ENCODE results near the gene GALNS. TPM values are rescaled to one million over a fixed set of nuclear protein-coding genes. Genes with fewer than 3 reads are reported as not detected.

Gene GALNS
- total and polyA plus RNA-seq, 2 of the 4 experiments (the other 2 are of a cell fraction) = 7.2 to 32.5 TPM

DNA sequence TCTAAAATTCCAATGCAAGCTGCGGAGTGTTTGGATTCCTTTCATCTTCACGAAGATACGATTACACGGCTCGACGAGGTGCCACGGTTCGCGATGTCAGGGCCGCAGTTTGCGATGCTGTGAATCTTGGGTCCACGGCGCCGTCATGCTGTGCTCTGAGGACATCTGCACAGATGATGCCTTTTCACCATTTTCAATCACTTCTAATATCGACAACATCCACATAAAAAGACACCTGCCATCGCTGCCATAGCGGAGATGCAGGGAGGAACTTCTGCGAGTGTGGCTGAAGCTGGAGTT, 38.2 kb downstream of the GALNS start:
- POLR2A ChIA-PET (ENCODE audit: unreplicated experiment) = no interaction called here
- Histone ChIP-seq H4K20me1 (ENCODE audit: insufficient read depth, low read length) (no peaks in the 10 kb centered on the region), H4K91ac (ENCODE audit: insufficient read depth, low read depth, low read length) (no peak overlapping the region), H4K8ac (ENCODE audit: low read depth in 2 of 2, low read length in 2 of 2) (peak overlapping the region; percentile 57 to 84; a peak in 3 of 4 replicates), H2AK5ac (ENCODE audit: low read depth, low read length) (peak overlapping the region; percentile 1; the same call in 1 of the 2 replicates), H2BK20ac (ENCODE audit: low read depth, low read length) (0 out of 2 replicates have a peak overlapping the region, but pooled peaks have one; percentile 12), H3K79me1 (ENCODE audit: low read depth in 1 of 2, low read length in 2 of 2) (no peaks in the 10 kb centered on the region; a peak in 1 of 4 replicates), H3K9me3 (ENCODE audit: control insufficient read depth, insufficient read depth, low read length) (no peaks in the 10 kb centered on the region), H3K27me3 (ENCODE audit: control insufficient read depth, insufficient read depth, low read length) (no peaks in the 10 kb centered on the region), H3K4me1 (ENCODE audit: control insufficient read depth, insufficient read depth, low read length) (peaks cover 12% of the 10 kb centered on the region), H2AK9ac (replicated peaks; ENCODE audit: low read depth, low read length, poor library complexity) (peak overlapping the region; percentile 88), H2BK5ac (ENCODE audit: low read depth, low read length, poor library complexity, severe bottlenecking) (peak overlapping the region; percentile 4), H4K5ac (ENCODE audit: low read depth, low read length) (peak overlapping the region; percentile 14; the same call in 1 of the 2 replicates), H3K14ac (replicated peaks; ENCODE audit: low read depth, low read length) (peak overlapping the region; percentile 10), H3K9me1 (ENCODE audit: insufficient read depth, low read length) (peaks cover 5% of the 10 kb centered on the region), H3K4ac (ENCODE audit: low read depth, low read length) (peak overlapping the region; percentile 54), H3K9ac (ENCODE audit: low read depth, low read length) (0 out of 2 replicates have a peak overlapping the region, but pooled peaks have one; percentile 2), H3K4me2 (ENCODE audit: low read depth, low read length) (peak overlapping the region; percentile 42), H2BK120ac (ENCODE audit: low read depth, low read length) (0 out of 2 replicates have a peak overlapping the region, but pooled peaks have one; percentile 17), H3K56ac (ENCODE audit: extremely low read depth, insufficient read depth, low read length) (no peak overlapping the region), H3K27ac (ENCODE audit: insufficient read depth, low read length) (peak overlapping the region; percentile 4; the same call in 1 of the 2 replicates), H3K36me3 (ENCODE audit: control insufficient read depth, insufficient read depth, low read length) (peaks cover 11% of the 10 kb centered on the region; the same call in 1 of the 2 replicates), H2AFZ (replicated peaks; ENCODE audit: low read length, poor library complexity) (peak overlapping the region; percentile 87), H3K4me3 (ENCODE audit: insufficient read depth, low read depth, low read length) (no peak overlapping the region), H3K23ac (ENCODE audit: low read depth, low read length) (peak overlapping the region; percentile 46), H2BK15ac (ENCODE audit: low read depth, low read length) (no peak overlapping the region), H3K18ac (ENCODE audit: low read depth, low read length) (no peak overlapping the region)
- BruUV-seq (replicated peaks) = no TSS peak
- in situ Hi-C loops (cut with MboI; ENCODE audit: low sequenced_read_pairs) (no loop called here), dilution Hi-C loops (cut with HindIII; ENCODE audit: low sequenced_read_pairs, unreplicated experiment) (no loop called here), intact Hi-C loops (cut with micrococcal nuclease) (loop anchor here (1.0 kb wide), 1 partner anchor 349 kb away; no protein-coding TSS in a partner anchor)
- TF ChIP-seq MAFK (IDR thresholded peaks at IDR 0.05; ENCODE audit: low read depth, low read length) = no peak
- TF ChIP-seq, protein P1, sequence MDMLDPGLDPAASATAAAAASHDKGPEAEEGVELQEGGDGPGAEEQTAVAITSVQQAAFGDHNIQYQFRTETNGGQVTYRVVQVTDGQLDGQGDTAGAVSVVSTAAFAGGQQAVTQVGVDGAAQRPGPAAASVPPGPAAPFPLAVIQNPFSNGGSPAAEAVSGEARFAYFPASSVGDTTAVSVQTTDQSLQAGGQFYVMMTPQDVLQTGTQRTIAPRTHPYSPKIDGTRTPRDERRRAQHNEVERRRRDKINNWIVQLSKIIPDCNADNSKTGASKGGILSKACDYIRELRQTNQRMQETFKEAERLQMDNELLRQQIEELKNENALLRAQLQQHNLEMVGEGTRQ (IDR thresholded peaks at IDR 0.05; ENCODE audit: low read depth, low read length) = no peak
- no peak for TF ChIP-seq FOS (IDR thresholded peaks at IDR 0.05; ENCODE audit: low read depth, low read length)
- TF ChIP-seq BHLHE40 (IDR thresholded peaks at IDR 0.05; ENCODE audit: low read depth, low read length) = no peak
- no peak for TF ChIP-seq RFX5 (IDR thresholded peaks at IDR 0.05; ENCODE audit: low read depth, low read length)
- TF ChIP-seq CEBPB (IDR thresholded peaks at IDR 0.05; ENCODE audit: low read depth, low read length) = no peak
- TF ChIP-seq, protein P2, sequence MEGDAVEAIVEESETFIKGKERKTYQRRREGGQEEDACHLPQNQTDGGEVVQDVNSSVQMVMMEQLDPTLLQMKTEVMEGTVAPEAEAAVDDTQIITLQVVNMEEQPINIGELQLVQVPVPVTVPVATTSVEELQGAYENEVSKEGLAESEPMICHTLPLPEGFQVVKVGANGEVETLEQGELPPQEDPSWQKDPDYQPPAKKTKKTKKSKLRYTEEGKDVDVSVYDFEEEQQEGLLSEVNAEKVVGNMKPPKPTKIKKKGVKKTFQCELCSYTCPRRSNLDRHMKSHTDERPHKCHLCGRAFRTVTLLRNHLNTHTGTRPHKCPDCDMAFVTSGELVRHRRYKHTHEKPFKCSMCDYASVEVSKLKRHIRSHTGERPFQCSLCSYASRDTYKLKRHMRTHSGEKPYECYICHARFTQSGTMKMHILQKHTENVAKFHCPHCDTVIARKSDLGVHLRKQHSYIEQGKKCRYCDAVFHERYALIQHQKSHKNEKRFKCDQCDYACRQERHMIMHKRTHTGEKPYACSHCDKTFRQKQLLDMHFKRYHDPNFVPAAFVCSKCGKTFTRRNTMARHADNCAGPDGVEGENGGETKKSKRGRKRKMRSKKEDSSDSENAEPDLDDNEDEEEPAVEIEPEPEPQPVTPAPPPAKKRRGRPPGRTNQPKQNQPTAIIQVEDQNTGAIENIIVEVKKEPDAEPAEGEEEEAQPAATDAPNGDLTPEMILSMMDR (conservative IDR thresholded peaks at IDR 0.05; ENCODE audit: low read depth, low read length) = no peak
- TF ChIP-seq RCOR1 (IDR thresholded peaks at IDR 0.05; ENCODE audit: insufficient replicate concordance, low read length) = no peak
- no peak for TF ChIP-seq MXI1 (IDR thresholded peaks at IDR 0.05; ENCODE audit: borderline replicate concordance, low read depth, low read length)
- TF ChIP-seq SMC3 (IDR thresholded peaks at IDR 0.05; ENCODE audit: low read depth, low read length) = no peak
- no peak for TF ChIP-seq RAD21 (IDR thresholded peaks at IDR 0.05; ENCODE audit: low read length)
- no peak for TF ChIP-seq CHD1 (IDR thresholded peaks at IDR 0.05; ENCODE audit: low read depth, low read length)
- TF ChIP-seq MAZ (IDR thresholded peaks at IDR 0.05; ENCODE audit: borderline replicate concordance, low read depth, low read length) = no peak
- no peak for TF ChIP-seq NFE2L2 (IDR thresholded peaks at IDR 0.05; ENCODE audit: low read depth, low read length)
- WGBS, 2 experiments (ENCODE audit: extremely low coverage in 2 of 2, insufficient read length in 1 of 2) = 22% methylated on average over 14 of the region's 18 CpGs; no CpG with 5 or more reads in 1 of the 2 experiments
- CTCF ChIA-PET = no interaction called here
- no peak for ATAC-seq (ENCODE audit: low read depth)
- DNase-seq = no peak

Data from IMR-90 (cell line).